Activated CD4-positive, alpha-beta T cell treated with anti-CD3 and anti-CD28 coated beads, Interleukin-2, amount 50 U/mL, for 48 hours (primary cell): ENCODE measurements around the gene INSIG1.

Experiments
- DNase-seq, 2 experiments: peaks; one replicate each; pipeline ENCODE4 v3.0.0-alpha.2; 2020

Gene INSIG1

DNA sequence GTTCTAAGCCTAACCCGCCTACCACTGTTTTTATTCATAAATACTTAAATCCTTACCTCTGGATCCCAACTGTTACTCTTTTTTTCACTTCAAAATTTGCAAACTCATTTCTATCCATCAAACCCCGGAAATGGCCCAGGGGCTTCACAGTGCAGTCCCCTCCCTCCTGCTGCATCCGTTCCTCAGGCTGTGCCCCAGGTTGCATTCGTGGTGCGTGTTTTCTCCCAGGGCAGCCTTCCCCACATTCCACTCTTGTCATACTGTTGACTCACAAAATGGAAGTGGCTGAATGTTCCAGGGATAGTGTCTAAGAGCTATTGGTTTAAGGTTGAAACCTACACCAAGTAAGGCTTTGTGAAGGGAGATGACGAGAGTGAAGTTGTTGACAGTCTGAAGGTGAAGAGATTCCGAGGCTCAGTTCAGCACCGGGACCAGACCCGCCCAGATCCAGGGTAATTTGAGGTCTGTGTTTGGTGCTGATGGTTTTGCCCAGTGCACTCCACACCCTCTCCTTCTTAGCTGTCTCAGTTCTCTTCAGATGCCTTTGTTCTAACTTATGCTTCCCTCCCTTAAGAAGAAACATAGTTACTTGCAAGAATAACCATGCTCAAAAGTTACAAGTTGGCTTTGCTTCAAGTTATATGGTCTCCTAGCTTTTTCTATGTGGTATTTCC lies 7.7 kb downstream of the INSIG1 start:
- no peak for DNase-seq

DNA sequence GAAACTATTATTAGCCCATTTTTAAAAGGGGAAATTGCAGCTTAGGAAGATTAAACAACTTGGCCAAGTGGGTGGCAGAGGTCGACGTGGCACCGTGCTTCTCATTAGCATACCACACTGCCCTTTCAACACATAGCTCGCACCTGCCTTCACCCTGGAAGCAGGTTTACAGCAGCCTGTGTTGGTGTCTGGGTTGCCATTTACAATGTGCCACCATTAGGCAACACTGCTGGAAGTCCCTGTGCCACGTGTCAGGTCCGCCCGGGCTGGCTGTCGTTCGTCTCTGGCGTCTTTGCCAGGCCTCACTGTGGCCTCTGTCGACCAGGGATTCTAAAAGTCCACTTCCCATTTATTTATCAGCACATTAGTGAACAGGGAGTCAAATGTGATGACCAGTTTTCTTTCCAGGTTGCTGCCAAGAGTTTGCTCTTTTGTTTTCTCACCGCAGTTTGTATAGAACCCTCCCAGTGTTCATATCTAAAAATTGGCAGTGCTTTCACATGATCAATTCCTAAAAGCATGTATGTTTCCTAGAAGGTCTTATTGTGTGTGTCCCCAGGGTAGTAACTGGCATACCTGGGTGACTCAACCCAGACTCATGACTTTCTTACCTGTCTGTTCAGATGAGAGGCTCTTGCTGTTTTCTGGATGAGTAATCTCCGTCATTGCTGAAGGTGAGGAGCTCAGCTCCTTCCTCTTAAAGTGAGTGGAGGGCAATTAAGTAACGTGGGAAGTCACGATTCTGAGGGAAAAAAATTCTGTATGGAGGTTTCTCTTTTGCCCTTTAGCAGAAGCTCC lies 9.2 kb downstream of the INSIG1 start:
- no peak for DNase-seq

DNA sequence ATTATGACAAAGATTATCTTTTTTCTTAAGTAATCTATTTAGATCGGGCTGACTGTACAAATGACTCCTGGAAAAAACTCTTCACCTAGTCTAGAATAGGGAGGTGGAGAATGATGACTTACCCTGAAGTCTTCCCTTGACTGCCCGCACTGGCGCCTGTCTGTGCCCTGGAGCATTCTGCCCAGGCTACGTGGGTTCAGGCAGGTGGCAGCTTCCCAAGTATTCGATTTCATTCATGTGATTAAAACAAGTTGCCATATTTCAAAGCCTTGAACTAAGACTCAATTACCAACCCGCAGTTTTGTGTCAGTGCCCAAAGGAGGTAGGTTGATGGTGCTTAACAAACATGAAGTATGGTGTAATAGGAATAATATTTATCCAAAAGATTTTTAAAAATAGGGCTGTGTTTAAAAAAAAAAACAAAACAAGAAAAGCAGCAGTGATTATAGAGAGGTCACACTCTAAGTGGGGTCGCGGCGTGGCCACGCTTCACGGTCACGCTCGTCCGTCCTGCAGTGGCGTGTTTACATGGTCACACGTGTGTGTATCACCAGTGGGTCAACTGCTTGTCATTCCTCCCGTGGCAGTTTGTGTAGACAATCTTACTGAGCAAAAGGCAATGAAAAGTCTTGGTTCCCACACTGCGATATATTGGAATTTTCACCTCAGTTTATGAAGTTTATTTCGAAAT lies 10.8 kb downstream of the INSIG1 start:
- DNase-seq = no peak

GRCh38 chr7:155309021-155309338 lies 11.3 kb downstream of the INSIG1 start:
- DNase-seq = no peak

- no peak for DNase-seq
Measured at GRCh38 chr7:155310425-155311114, 12.9 kb downstream of the INSIG1 start.

GRCh38 chr7:155311826-155312537 lies 14.3 kb downstream of the INSIG1 start:
- DNase-seq = no peak

DNA sequence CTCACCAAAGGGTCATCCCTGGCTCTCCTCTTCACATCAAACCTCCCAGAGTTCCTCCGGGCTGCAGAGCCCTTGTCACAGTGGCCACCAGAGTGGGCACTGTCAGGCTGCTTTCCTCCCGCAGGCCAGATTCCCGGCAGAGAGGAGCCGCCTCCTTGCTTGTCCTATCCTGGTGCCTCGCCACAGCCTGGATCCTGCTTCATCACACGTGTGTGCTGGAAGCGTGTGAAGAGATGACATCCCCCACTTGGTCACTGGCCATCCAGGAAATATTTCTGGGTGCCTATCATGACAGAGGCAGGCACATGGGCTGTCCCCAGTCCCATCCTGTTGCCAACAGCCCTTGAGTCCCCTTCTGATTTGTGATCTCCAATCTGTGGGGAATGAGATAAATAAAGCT lies 15.0 kb downstream of the INSIG1 start:
- no peak for DNase-seq

GRCh38 chr7:155313096-155313495 lies 15.4 kb downstream of the INSIG1 start:
- no peak for DNase-seq

- DNase-seq = no peak
Measured at GRCh38 chr7:155315977-155316376, 18.3 kb downstream of the INSIG1 start.

DNA sequence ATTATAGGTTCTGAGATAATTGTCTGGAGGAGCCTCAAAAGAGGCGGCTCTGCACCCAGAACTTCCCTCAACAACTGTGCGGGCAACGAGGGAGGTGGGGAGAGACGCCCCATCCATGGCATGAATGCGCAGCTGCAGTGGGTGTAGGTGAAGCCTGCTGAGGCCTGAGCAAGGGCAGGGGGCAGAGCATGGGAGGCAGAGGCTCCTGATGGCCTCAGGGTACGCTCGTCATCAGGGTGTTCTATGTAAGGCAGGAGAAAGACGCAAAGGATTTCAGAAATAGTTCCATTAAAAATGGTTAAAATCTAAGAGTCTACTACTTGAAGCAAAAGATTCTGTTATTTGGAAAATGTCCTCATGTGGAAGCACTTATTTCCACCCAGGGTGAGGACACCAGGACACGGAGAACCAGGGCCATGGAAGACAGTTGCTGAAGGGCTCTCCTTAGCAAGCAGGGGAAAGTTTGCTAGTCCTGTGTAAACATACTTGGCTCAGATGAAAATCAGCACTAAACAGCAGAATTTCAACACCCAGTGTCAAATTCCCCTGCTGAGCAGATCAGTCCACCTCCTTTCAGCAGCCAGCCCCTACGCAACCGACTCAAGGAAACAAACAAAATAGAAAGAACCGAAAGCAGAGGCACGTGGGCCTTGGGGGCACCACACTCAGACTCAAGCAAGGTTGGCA lies 18.9 kb downstream of the INSIG1 start:
- no peak for DNase-seq

DNA sequence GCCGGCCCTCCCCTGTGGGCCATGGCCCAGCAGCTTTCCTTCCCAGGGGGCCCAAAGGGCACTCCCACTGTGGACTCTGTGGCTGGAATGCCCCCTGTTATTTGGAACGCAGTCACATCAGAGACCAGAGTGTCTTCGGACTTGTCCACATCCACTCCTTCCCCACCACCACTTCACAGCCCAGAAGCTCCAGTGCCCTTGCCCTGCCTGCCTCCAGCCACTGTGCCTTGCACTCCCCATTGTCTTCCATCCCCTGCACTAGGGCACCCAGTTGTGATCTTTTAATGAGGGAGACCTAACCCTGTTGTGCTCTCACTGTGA lies 19.4 kb downstream of the INSIG1 start:
- DNase-seq = no peak

DNA sequence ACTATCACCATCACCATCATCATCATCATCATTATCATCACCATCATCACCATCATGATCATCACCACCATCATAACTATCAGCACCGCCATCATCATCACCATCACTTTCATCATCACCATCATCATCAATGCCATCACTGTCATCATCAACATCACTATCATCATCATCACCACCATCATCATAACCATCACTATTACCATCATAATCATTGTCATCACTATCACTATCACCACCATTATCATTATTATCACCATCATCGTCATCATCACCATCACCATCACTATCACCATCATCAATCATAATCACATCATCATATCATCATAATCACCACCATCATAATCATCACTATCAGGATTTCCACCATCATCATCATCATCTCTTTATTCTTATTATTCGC lies 20.6 kb downstream of the INSIG1 start:
- no peak for DNase-seq

GRCh38 chr7:155322530-155322929 lies 24.9 kb downstream of the INSIG1 start:
- DNase-seq = no peak

GRCh38 chr7:155323001-155323638 lies 25.4 kb downstream of the INSIG1 start:
- no peak for DNase-seq

DNA sequence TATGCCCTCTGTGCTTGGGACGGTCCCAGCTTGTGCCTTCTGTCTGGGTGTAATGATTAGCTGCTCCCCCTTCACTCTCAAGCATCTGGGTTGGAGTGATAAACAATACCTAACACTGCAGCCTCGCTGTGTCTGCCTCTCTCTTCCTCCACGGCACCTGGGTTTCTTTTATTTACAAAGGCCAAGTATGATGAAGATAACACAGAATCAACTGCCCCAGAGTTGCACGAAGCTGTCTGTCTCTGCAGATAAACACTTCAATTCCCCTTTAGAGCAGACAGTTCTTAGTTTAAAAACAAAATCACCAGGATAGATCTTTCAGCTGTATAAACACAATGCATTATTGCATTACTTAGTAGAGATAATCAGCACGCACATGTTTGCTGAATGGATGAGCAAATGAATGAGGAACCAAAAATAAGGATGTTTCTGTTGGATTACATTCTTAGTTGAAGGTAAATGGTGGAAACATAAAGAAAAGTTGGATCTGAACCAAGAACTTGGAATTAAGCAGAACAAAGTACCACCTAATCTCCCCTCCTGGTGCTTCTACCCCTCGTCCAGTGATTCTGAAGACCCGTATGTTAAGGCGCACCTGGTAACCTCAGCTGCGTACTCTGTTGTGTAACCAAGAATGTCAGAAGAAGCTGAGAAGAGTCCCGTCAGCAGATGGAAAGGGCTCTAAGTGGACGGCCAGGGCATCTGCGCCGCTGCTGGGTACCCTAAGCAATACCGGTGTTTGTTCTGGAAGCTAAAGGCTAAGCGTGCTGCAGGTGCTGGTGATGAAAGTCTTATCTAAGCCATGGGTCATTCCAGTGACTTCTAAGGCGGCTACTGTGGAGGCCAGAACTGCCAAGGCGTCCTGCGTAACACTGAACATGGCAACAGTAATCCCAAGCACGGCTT lies 26.6 kb downstream of the INSIG1 start:
- DNase-seq = no peak

DNA sequence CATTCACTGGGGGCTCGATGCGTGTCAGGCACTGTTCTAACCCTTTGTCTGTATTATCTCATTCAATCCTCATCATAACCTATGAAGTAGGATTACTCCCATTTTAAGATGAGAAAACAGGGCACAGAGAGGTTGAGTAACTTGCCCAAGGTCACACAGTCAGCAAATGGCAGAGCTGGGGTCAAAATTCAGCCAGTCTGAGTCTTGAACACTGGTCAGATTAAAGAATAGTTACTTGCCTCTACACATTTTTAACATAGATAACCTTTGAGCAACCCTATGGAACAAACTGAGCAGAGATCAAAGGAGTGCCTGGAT lies 27.2 kb downstream of the INSIG1 start:
- no peak for DNase-seq

GRCh38 chr7:155326385-155326784 lies 28.7 kb downstream of the INSIG1 start:
- no peak for DNase-seq

- no peak for DNase-seq
Measured at GRCh38 chr7:155327590-155328320, 30.1 kb downstream of the INSIG1 start.

- no peak for DNase-seq
Measured at GRCh38 chr7:155329225-155329624, 31.5 kb downstream of the INSIG1 start.

GRCh38 chr7:155331396-155331795 lies 33.7 kb downstream of the INSIG1 start:
- DNase-seq = no peak
